Fibroblast of lung (primary cell): Measurements from ENCODE around the gene ESRRA.

Experiments
- CTCF ChIP-seq, 2 donors: IDR thresholded peaks in 1 of 2; conservative IDR thresholded peaks in 1 of 2; 1 replicate in 1 of 2; 2 replicates in 1 of 2; pipeline ENCODE4 v1.5.1; 2011 to 2012; ENCODE audit warnings: low read length in 2 of 2, control low read depth in 1 of 2, inconsistent platforms in 1 of 2, low read depth in 1 of 2, mild to moderate bottlenecking in 1 of 2
- EZH2 ChIP-seq: IDR thresholded peaks from 2 replicates; pipeline ENCODE4 v1.5.1; 2012; ENCODE audit warnings: low read length, control low read depth, mild to moderate bottlenecking; ENCODE audit errors: missing control alignments

GRCh38 chr11:64268893-64269539, 36.3 kb upstream of the ESRRA start:
- TF ChIP-seq EZH2 (no peak), CTCF (conservative IDR thresholded peaks at IDR 0.05 in 1 of 2, IDR thresholded peaks at IDR 0.05 in 1 of 2; ENCODE audit: low read depth in 1 of 2, low read length in 2 of 2) (no peak)
